ENCODE data around the gene RDX.

- no peak for TF ChIP-seq EZH2phosphoT487 (IDR thresholded peaks at IDR 0.05; ENCODE audit: borderline replicate concordance, low read depth, low read length)
- TF ChIP-seq, protein P1, sequence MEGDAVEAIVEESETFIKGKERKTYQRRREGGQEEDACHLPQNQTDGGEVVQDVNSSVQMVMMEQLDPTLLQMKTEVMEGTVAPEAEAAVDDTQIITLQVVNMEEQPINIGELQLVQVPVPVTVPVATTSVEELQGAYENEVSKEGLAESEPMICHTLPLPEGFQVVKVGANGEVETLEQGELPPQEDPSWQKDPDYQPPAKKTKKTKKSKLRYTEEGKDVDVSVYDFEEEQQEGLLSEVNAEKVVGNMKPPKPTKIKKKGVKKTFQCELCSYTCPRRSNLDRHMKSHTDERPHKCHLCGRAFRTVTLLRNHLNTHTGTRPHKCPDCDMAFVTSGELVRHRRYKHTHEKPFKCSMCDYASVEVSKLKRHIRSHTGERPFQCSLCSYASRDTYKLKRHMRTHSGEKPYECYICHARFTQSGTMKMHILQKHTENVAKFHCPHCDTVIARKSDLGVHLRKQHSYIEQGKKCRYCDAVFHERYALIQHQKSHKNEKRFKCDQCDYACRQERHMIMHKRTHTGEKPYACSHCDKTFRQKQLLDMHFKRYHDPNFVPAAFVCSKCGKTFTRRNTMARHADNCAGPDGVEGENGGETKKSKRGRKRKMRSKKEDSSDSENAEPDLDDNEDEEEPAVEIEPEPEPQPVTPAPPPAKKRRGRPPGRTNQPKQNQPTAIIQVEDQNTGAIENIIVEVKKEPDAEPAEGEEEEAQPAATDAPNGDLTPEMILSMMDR (conservative IDR thresholded peaks at IDR 0.05; ENCODE audit: low read length): no peak
These were observed 16.5 kb downstream of the RDX start for GRCh38 chr11:110279881-110280280.

Measured in OCI-LY7 (cell line).